ENCODE results near the gene TIMM22.

GRCh38 chr17:958712-959451 is 38.0 kb upstream of the TIMM22 start:
- TF ChIP-seq POLR2A (IDR thresholded peaks at IDR 0.05) (no peak), CTCF (IDR thresholded peaks at IDR 0.05) (no peak)

Data from thyroid gland (tissue), 4 donors.